H1 (cell line): ENCODE measurements around the gene TSC22D3. TPM values are rescaled to one million over a fixed set of nuclear protein-coding genes. Genes with fewer than 3 reads are reported as not detected.

Experiments used
- CHD7 ChIP-seq: fragments of 300-600 bp; sonication (generic); IDR thresholded peaks from 2 replicates; pipeline ENCODE4 v1.7.1; 2012; ENCODE audit warnings: low read length, moderate library complexity, mild to moderate bottlenecking, inconsistent platforms; ENCODE audit not compliant: insufficient replicate concordance
- HDAC6 ChIP-seq: IDR thresholded peaks from one replicate; pipeline ENCODE4 v1.7.1; 2012; ENCODE audit warnings: low read depth, mild to moderate bottlenecking, inconsistent platforms, low read length, moderate library complexity
- POU5F1 ChIP-seq: IDR thresholded peaks from 2 replicates; pipeline ENCODE4 v1.6.1; 2011; ENCODE audit warnings: low read depth, mild to moderate bottlenecking, low read length, moderate library complexity
- TCF12 ChIP-seq: IDR thresholded peaks from 2 replicates; pipeline ENCODE4 v1.6.1; 2011; ENCODE audit warnings: low read depth, mild to moderate bottlenecking, low read length
- polyA plus RNA-seq, 7 experiments: library from polyadenylated mRNA; depleted of rRNA in 3 of 7; stranded (reverse) in 5 of 7; unstranded in 2 of 7; fragments of >200 nt in 5 of 7; fragments of 200-250 nt in 2 of 7; gene quantifications; 1 replicate in 5 of 7; 2 replicates in 1 of 7; 4 replicates in 1 of 7; pipeline versions ENCODE4 v1.2.1 to v1.2.3, GENCODE V29; 2011 to 2013; ENCODE audit warnings: missing spikeins in 2 of 7, mixed read lengths in 2 of 7
- total RNA-seq: library from RNA; stranded (reverse); fragmentation: NEBNext Ultra II Directional; extraction: Animal tissue kit (Norgen Biotek cat#: 25700); gene quantifications from 2 replicates; pipeline ENCODE4 v1.2.1, GENCODE V29; 2021

Gene TSC22D3
- total and polyA plus RNA-seq, 2 of the 8 experiments (the other 6 are each of a cell fraction or from before 2014, with no cell fraction given): 7.6 to 12.9 TPM

- TF ChIP-seq CHD7: no peak
- no peak for TF ChIP-seq TCF12
- TF ChIP-seq POU5F1: no peak
- TF ChIP-seq HDAC6: no peak
- TF ChIP-seq, all 59 proteins: peak for 0
Observed at GRCh38 chrX:107707866-107708265, 67.7 kb downstream of the TSC22D3 start (continued).
